Peyer's patch (tissue), 4 donors: Measurements from ENCODE around the gene PTPMT1. TPM values are rescaled to one million over a fixed set of nuclear protein-coding genes. Genes with fewer than 3 reads are reported as not detected.

Experiments
- DNase-seq, 3 donors: peaks; one replicate each; pipeline ENCODE4 v3.0.0-alpha.2; 2017 to 2019
- H3K27ac ChIP-seq, 4 donors: fragments of 200-600 bp; sonication (generic); one replicate each; pipeline ENCODE4 v1.5.1; 2016 to 2019
- H3K27me3 ChIP-seq, 2 donors: fragments of 200-600 bp; sonication (generic); one replicate each; pipeline ENCODE4 v1.5.1; 2019
- H3K36me3 ChIP-seq, 3 donors: fragments of 200-600 bp; sonication (generic); one replicate each; pipeline ENCODE4 v1.5.1; 2016 to 2019
- H3K4me1 ChIP-seq, 4 donors: fragments of 200-600 bp; sonication (generic); one replicate each; pipeline ENCODE4 v1.5.1; 2016 to 2019
- H3K4me3 ChIP-seq, 4 donors: fragments of 200-600 bp; sonication (generic); 1 replicate in 3 of 4; 2 replicates in 1 of 4; pipeline ENCODE4 v1.5.1; 2016 to 2019; ENCODE audit warnings: mild to moderate bottlenecking in 1 of 4
- H3K9me3 ChIP-seq, 4 donors: fragments of 200-600 bp; sonication (generic); one replicate each; pipeline ENCODE4 v1.5.1; 2016 to 2019; ENCODE audit warnings: mild to moderate bottlenecking in 1 of 4
- CTCF ChIP-seq, 6 experiments: fragments of 450-650 bp in 4 of 6; fragments of 200-600 bp in 2 of 6; sonication (generic) in 1 of 6; IDR thresholded peaks; one replicate each; pipeline ENCODE4 v1.5.1; 2017 to 2019; ENCODE audit warnings: antibody characterized with exemption in 6 of 6, mild to moderate bottlenecking in 3 of 6, moderate library complexity in 1 of 6
- POLR2A ChIP-seq, 2 donors: fragments of 450-650 bp; IDR thresholded peaks; one replicate each; pipeline ENCODE4 v1.5.1; 2017; ENCODE audit warnings: antibody characterized with exemption in 2 of 2, mild to moderate bottlenecking in 2 of 2, moderate library complexity in 2 of 2
- total RNA-seq, 4 donors: library from RNA; depleted of rRNA; stranded (reverse); fragments of >200 nt; gene quantifications; one replicate each; pipeline ENCODE4 v1.1.0, GENCODE V29; 2016

The PTPMT1 gene
- total RNA-seq, 4 donors from 2014 or later: 43.1 to 80.9 (median 65.8) TPM

- no peak for DNase-seq
- peak overlapping the region in 1 of 4 donors; percentile 88 for H3K4me3 ChIP-seq
- no peaks in the 10 kb centered on the region for H3K27me3 ChIP-seq
- no peaks in the 10 kb centered on the region for H3K9me3 ChIP-seq
- no peak for TF ChIP-seq POLR2A (IDR thresholded peaks at IDR 0.05)
- no peak for TF ChIP-seq CTCF (IDR thresholded peaks at IDR 0.05)
- H3K36me3 ChIP-seq: peaks cover 0 to 66% (median 0%) of the 10 kb centered on the region in 3 donors
- H3K4me1 ChIP-seq: peaks cover 0 to 26% (median 2%) of the 10 kb centered on the region in 4 donors
- no peak overlapping the region for H3K27ac ChIP-seq
Observed at GRCh38 chr11:47577460-47578041, 12.2 kb downstream of the PTPMT1 start.

GRCh38 chr11:47578524-47579494 is 13.4 kb downstream of the PTPMT1 start, which contains the start of the genes KBTBD4 and NDUFS3:
KBTBD4 (minus strand) TSS chr11:47578970; CDS start chr11:47578951, 19 bp downstream.
NDUFS3 (plus strand) TSS chr11:47579074; CDS start chr11:47579092, 18 bp downstream.
- Histone ChIP-seq H3K27ac (peak within 1 kb of the TSS; percentile 82 to 92 (median 88)), H3K36me3 (peaks cover 0 to 66% (median 0%) of the 10 kb centered on the region in 3 donors), H3K4me3 (peak within 1 kb of the TSS; percentile 86 to 95 (median 90)), H3K4me1 (peaks cover 0 to 26% (median 2%) of the 10 kb centered on the region in 4 donors), H3K9me3 (no peaks in the 10 kb centered on the region), H3K27me3 (no peaks in the 10 kb centered on the region)
- DNase-seq: peak; percentile 87 to 94 (median 92)
- peak in 1 of 6 experiments; percentile 17 for TF ChIP-seq CTCF (IDR thresholded peaks at IDR 0.05)
- TF ChIP-seq POLR2A (IDR thresholded peaks at IDR 0.05): peak; percentile 61 to 75

GRCh38 chr11:47583844-47584243 is 18.4 kb downstream of the PTPMT1 start:
- no peaks in the 10 kb centered on the region for H3K9me3 ChIP-seq
- H3K27ac ChIP-seq: no peak overlapping the region
- peaks cover 0 to 11% (median 0%) of the 10 kb centered on the region in 4 donors for H3K4me1 ChIP-seq
- H3K27me3 ChIP-seq: no peaks in the 10 kb centered on the region
- no peak overlapping the region for H3K4me3 ChIP-seq
- peaks cover 0 to 51% (median 0%) of the 10 kb centered on the region in 3 donors for H3K36me3 ChIP-seq
- no peak for DNase-seq
- TF ChIP-seq POLR2A (IDR thresholded peaks at IDR 0.05): no peak
- TF ChIP-seq CTCF (IDR thresholded peaks at IDR 0.05): no peak

- H3K9me3 ChIP-seq: no peaks in the 10 kb centered on the region
- peaks cover 0 to 39% (median 0%) of the 10 kb centered on the region in 3 donors for H3K36me3 ChIP-seq
- no peak within 1 kb of the TSS for H3K27ac ChIP-seq
- peaks cover 0 to 3% (median 0%) of the 10 kb centered on the region in 4 donors for H3K4me1 ChIP-seq
- TF ChIP-seq CTCF (IDR thresholded peaks at IDR 0.05): no peak
- no peak for TF ChIP-seq POLR2A (IDR thresholded peaks at IDR 0.05)
- H3K27me3 ChIP-seq: no peaks in the 10 kb centered on the region
- DNase-seq: no peak
- no peak within 1 kb of the TSS for H3K4me3 ChIP-seq
Observed at GRCh38 chr11:47586098-47586855, 20.9 kb downstream of the PTPMT1 start, which contains the start of gene FAM180B. FAM180B (plus strand) TSS chr11:47586678; CDS start chr11:47586769, 91 bp downstream.
